Memory B cell (primary cell): ENCODE data around the gene UTF1.

Source experiments
- ATAC-seq: fragments of 150-1000 bp; cut with Tn5 transposase; 2 replicates; pipeline ENCODE4 v1.10.0; 2021; ENCODE audit warnings: low read depth, mild to moderate bottlenecking, moderate library complexity
- DNase-seq, 2 donors: peaks; one replicate each; pipeline ENCODE4 v3.0.0; 2022; ENCODE audit warnings: low spot score in 2 of 2
- H3K27ac Mint-ChIP-seq: one replicate; pipeline ENCODE4 v1.8.0; 2022; ENCODE audit warnings: mild to moderate bottlenecking, moderate library complexity, mixed read lengths
- H3K27me3 Mint-ChIP-seq: one replicate; pipeline ENCODE4 v1.8.0; 2022; ENCODE audit warnings: mixed read lengths
- H3K36me3 Mint-ChIP-seq: one replicate; pipeline ENCODE4 v1.8.0; 2022; ENCODE audit warnings: mild to moderate bottlenecking, mixed read lengths
- H3K4me1 Mint-ChIP-seq: one replicate; pipeline ENCODE4 v1.8.0; 2022; ENCODE audit warnings: mixed read lengths
- H3K4me3 Mint-ChIP-seq: one replicate; pipeline ENCODE4 v1.8.0; 2022; ENCODE audit warnings: mild to moderate bottlenecking, moderate library complexity, mixed read lengths
- H3K9me3 Mint-ChIP-seq: one replicate; pipeline ENCODE4 v1.8.0; 2022; ENCODE audit warnings: mixed read lengths

UTF1 gene

DNA sequence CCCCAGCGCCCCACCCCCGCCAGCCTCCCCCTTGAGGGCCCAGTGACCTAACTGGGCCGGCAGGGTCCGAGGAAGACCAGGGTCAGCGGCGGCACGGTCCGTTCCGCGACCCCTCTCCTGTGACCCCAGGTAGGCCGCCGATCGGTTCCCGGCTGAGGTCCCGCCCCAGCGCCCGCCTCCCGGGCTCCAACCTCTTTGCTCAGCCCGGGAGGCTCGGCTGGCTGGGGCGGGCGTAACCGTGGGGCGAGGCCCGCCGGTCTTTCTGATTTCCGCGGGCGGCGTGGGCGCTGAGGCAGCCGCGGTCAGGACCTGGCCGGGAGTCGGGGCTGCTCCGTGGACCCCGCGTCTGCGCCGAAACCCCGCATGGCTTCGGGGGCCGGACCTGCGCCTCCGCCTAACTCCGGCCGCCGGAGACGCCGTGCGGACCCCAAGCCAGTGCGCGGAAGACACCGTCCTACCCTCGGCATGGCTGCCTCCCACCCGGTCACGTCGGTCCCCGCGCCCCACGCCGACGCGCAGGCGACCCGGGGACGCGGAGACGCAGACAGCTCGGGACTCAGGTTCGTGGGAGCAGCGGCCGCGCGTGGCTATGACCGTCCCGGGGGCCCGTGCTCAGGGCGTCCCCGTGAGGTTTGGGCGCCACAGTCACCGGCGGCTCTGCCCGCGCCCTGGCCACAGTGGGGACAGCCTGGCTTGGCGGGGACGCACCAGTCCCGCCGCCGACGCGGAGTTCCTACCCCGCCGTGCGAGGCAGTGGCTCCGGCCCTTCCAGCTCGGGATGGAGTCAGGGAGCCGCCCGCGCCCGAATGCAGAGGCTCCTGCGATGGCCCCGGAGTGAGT, 6.6 kb downstream of the UTF1 start:
- Mint-ChIP-seq H3K4me3 (no peak overlapping the region), H3K9me3 (no peaks in the 10 kb centered on the region), H3K36me3 (no peaks in the 10 kb centered on the region), H3K4me1 (peaks cover 19% of the 10 kb centered on the region), H3K27ac (no peak overlapping the region), H3K27me3 (peaks cover 9% of the 10 kb centered on the region)
- ATAC-seq (no peak), DNase-seq (no peak)

DNA sequence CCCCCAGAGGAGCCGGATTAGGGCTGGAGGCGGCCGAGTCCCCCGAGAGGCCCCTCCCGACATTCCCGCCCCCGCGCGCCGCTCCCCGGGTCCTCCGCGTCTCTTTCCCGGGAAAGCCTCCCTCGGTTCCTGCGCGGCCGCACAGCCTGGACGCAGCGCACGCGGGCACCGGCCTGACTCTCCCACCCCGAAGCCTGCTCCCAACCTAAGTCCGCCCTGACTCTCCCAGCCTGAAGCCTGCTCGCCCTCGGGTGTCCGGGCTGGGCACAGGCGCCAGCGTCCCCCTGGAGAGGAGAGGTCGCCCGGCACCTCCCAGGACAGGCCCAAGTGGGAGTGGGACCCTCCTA, 7.2 kb downstream of the UTF1 start:
- Mint-ChIP-seq H3K4me3 (peak overlapping the region; percentile 73), H3K27ac (no peak overlapping the region), H3K27me3 (peaks cover 9% of the 10 kb centered on the region), H3K4me1 (peaks cover 22% of the 10 kb centered on the region), H3K36me3 (no peaks in the 10 kb centered on the region), H3K9me3 (no peaks in the 10 kb centered on the region)
- DNase-seq, result no peak
- ATAC-seq, result no peak

DNA sequence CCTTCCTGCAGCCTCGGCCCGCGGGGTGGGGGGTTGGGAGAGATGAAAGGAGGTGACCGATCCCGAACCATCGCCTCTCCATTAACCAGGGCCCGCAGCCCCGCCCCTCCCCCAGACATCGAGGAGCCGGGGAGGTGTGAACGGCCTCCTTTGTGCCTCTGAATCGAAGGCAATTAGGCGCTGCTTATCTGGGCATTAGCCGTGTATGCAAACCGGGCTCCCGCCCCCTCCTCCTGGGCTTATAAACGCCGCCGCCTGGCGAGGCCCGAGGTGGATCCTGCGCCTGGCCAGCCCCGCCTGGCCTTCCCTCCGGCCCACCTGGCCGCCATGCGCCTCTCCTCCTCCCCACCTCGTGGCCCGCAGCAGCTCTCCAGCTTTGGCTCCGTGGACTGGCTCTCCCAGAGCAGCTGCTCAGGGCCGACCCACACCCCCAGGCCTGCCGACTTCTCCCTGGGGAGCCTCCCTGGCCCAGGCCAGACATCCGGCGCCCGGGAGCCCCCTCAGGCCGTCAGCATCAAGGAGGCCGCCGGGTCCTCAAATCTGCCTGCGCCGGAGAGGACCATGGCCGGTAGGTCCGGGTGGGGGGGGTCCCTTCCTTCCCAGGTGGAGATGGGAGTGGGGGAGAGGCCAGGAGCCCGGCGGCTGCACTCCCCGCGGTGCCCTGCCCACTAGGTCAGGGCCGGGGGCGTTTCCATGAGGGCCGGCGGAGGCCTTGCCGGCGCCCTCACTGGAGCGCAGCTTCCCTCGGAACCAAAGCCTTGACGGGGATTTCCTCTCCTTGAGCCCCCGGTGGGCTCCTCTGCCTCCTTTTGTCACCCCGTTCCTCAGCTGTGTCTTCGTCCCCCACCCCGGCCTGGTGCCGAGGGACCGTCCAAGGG, 7.8 kb downstream of the UTF1 start, which contains the start of gene VENTX:
Gene VENTX (plus strand): TSS at position 268 of the 878 bp plus-strand sequence. CDS start 60 bp downstream, at position 328.
- Mint-ChIP-seq H3K27me3 (peaks cover 9% of the 10 kb centered on the region), H3K36me3 (no peaks in the 10 kb centered on the region), H3K4me3 (peak within 1 kb of the TSS; percentile 73), H3K4me1 (peaks cover 26% of the 10 kb centered on the region), H3K27ac (no peak within 1 kb of the TSS), H3K9me3 (no peaks in the 10 kb centered on the region)
- ATAC-seq, result no peak
- no peak for DNase-seq

DNA sequence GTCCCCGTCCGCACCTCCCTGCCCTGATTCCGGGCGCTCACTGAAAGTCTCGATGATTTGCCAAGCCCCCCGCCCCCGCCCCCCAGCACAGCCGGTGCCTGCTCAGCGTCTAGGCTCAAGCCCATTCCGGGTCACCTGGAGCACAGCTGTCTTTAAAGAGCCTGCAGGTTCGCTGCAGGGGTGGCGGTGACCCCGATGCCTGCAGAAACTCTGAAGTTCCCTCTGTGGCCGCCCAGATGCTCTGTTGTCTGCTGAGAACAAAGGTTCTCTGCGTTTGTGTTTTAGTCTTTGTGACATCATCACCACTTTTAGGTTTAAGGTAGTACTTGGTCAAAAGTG, 8.4 kb downstream of the UTF1 start:
- Mint-ChIP-seq H3K4me3 (no peak overlapping the region), H3K27me3 (peaks cover 13% of the 10 kb centered on the region), H3K27ac (no peak overlapping the region), H3K4me1 (peaks cover 31% of the 10 kb centered on the region), H3K36me3 (no peaks in the 10 kb centered on the region), H3K9me3 (no peaks in the 10 kb centered on the region)
- no peak for ATAC-seq
- no peak for DNase-seq

DNA sequence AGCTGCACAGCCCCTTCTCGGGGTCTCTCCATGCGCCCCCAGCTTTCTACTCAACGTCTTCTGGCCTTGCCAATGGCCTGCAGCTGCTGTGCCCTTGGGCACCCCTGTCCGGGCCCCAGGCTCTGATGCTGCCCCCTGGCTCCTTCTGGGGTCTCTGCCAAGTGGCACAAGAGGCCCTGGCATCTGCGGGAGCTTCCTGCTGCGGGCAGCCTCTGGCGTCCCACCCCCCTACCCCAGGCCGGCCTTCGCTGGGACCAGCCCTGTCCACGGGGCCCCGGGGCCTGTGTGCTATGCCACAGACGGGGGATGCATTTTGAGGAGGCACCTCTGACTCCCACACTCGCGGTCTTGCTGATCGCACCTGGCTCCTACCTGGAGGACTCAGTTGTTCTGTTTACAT, 10.0 kb downstream of the UTF1 start:
- H3K36me3 Mint-ChIP-seq, result no peaks in the 10 kb centered on the region
- DNase-seq (no peak), ATAC-seq (no peak)
- no peak overlapping the region for H3K4me3 Mint-ChIP-seq
- H3K4me1 Mint-ChIP-seq, result peaks cover 31% of the 10 kb centered on the region
- no peak overlapping the region for H3K27ac Mint-ChIP-seq
- peaks cover 11% of the 10 kb centered on the region for H3K27me3 Mint-ChIP-seq
- no peaks in the 10 kb centered on the region for H3K9me3 Mint-ChIP-seq

DNA sequence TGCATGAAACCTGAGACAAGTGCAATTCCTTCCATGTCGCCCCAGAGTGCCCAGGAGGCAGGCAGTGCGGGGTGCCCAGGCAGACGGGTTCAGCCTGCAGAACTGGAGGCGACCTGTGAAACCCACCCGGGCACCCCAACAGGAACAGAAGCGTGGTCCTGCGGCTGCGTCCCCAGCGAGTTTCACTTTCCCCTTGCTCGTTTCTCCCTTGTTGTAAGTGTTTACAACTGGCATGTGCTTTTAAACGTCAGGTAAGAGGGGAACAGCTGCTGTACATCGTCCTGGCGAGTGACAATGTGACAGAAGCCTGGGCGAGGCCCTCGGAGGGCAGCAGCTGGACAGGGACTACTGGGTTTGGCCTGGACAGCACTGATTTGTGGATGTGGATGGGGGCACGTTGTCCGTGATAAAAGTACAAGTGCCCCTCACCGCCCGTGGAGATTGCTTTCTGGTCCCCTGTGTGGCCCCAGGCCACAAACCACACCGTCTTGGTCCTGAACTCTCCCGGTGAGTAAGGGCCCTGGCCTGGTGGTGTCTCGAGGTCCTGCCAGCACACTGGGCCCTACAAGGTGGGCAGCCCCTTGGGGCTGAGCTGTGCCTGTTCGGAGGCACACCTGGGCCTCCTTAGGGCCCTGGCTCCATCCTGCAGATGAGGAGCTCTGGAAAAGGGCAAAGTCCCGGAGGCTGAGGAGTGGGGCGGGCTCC, 11.6 kb downstream of the UTF1 start:
- H3K4me1 Mint-ChIP-seq, result peaks cover 24% of the 10 kb centered on the region
- no peaks in the 10 kb centered on the region for H3K9me3 Mint-ChIP-seq
- H3K27ac Mint-ChIP-seq, result peak overlapping the region; percentile 15
- no peak for DNase-seq
- no peaks in the 10 kb centered on the region for H3K36me3 Mint-ChIP-seq
- peaks cover 11% of the 10 kb centered on the region for H3K27me3 Mint-ChIP-seq
- peak; percentile 61 for ATAC-seq
- peak overlapping the region; percentile 81 for H3K4me3 Mint-ChIP-seq

- ATAC-seq (no peak), DNase-seq (no peak)
- Mint-ChIP-seq H3K27ac (no peak overlapping the region), H3K4me3 (peak overlapping the region; percentile 67), H3K27me3 (peaks cover 11% of the 10 kb centered on the region), H3K9me3 (no peaks in the 10 kb centered on the region), H3K36me3 (no peaks in the 10 kb centered on the region), H3K4me1 (peaks cover 26% of the 10 kb centered on the region)
Measured at GRCh38 chr10:133242611-133243356, 12.8 kb downstream of the UTF1 start.

DNA sequence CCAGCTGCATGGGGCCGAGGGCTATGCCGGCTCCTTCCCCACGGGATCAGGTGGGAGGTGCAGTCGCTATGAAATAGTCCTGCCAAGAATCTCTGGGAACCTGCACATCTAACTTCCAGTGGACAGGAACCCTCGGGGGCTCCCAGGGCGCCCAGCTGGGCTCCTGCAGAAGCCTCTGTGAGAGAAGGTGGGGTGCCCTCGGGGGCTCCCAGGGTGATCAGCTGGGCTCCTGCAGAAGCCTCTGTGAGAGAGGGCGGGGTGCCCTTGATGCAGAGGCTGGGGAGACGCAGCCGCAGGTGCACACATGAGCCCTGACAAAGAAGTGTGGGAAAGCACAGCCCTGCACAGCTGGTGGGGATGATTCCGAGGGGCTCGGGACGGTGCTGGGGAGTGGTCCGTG, 13.6 kb downstream of the UTF1 start:
- Mint-ChIP-seq H3K9me3 (no peaks in the 10 kb centered on the region), H3K27ac (no peak overlapping the region), H3K27me3 (peaks cover 11% of the 10 kb centered on the region), H3K4me1 (peaks cover 26% of the 10 kb centered on the region), H3K36me3 (no peaks in the 10 kb centered on the region), H3K4me3 (no peak overlapping the region)
- DNase-seq, result no peak
- no peak for ATAC-seq

DNA sequence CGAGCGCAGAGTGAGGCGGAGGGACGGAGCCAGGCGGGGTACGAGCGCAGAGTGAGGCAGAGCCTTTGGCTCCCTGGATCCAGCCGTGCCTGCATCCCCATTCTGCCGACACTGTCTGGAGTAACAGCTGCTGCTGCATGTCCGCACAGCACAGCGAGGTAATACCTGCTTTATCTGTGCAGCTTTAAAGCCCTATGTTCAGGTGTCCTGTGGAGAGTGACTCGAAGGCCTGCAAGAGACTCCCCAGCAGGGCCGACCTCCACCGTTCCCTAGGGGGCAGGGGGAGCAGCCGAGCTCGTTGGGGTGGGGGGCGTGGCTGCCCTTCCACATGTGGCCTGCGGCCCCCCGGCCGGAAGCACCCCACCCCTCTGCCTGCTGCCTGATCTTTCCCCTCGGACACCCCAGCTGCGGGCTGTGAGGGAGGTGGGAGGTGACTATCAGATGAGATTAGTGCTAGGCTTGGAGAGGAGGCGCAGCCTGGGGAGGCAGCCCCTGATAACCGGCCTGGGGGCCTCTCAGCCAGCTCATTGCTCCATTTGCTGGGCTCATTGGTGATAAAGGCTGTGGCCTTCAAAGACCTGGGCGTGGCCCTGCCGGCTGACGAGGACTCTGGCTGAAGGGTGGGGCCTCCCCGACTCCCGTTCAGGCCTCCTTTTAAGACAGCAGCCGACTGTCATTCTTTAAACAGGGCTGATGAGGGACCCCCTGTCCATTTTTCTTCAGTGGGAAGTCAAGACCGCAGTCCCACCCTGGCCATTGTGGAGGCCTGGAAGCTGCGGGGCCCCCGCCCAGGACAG, 15.6 kb downstream of the UTF1 start:
- peaks cover 21% of the 10 kb centered on the region for H3K27me3 Mint-ChIP-seq
- DNase-seq (no peak), ATAC-seq (no peak)
- H3K4me3 Mint-ChIP-seq, result no peak overlapping the region
- H3K27ac Mint-ChIP-seq, result peak overlapping the region; percentile 62
- H3K4me1 Mint-ChIP-seq, result peaks cover 31% of the 10 kb centered on the region
- no peaks in the 10 kb centered on the region for H3K9me3 Mint-ChIP-seq
- H3K36me3 Mint-ChIP-seq, result no peaks in the 10 kb centered on the region

- Mint-ChIP-seq H3K27ac (no peak overlapping the region), H3K4me3 (no peak overlapping the region), H3K27me3 (peaks cover 21% of the 10 kb centered on the region), H3K36me3 (no peaks in the 10 kb centered on the region), H3K9me3 (no peaks in the 10 kb centered on the region), H3K4me1 (peaks cover 27% of the 10 kb centered on the region)
- DNase-seq, result no peak
- ATAC-seq, result no peak
Measured at GRCh38 chr10:133246236-133246626, 16.2 kb downstream of the UTF1 start.

DNA sequence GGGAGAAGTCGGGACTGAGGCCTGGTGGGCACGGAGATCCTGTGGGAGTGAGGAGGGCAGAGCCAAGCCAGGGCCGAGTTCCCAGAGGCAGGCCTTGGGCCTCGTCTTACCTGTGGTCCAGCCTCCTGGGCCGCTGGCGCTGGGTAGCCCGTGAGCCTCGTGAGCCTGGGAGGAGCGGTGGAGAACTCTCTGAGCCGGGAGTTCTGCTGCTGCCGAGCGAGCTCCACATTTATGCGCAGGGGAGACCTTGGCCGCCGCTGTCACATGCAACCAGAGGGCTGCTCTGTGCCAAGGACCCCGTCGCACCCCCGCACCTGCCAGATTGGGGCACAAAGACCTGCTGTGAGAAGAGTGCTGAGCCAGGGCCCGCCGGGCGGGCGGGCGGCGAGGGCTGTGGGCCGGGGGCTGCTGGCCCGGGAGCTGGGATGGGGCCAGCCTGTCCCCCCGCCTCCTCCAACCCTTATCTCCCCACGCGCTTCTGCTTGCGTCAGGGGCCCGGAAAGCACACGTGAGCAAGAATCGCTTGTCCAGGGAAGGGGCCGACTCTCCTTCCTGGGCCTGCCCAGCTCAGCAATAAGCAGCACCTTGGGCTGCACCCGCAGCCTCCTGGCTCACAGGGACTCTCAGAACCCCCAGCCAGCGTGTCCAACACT, 17.8 kb downstream of the UTF1 start:
- DNase-seq, result no peak
- no peak overlapping the region for H3K27ac Mint-ChIP-seq
- no peaks in the 10 kb centered on the region for H3K9me3 Mint-ChIP-seq
- H3K4me1 Mint-ChIP-seq, result peaks cover 16% of the 10 kb centered on the region
- peaks cover 20% of the 10 kb centered on the region for H3K27me3 Mint-ChIP-seq
- ATAC-seq, result no peak
- H3K36me3 Mint-ChIP-seq, result no peaks in the 10 kb centered on the region
- H3K4me3 Mint-ChIP-seq, result no peak overlapping the region

- H3K27ac Mint-ChIP-seq, result no peak overlapping the region
- DNase-seq (no peak), ATAC-seq (no peak)
- H3K36me3 Mint-ChIP-seq, result no peaks in the 10 kb centered on the region
- peaks cover 17% of the 10 kb centered on the region for H3K27me3 Mint-ChIP-seq
- H3K9me3 Mint-ChIP-seq, result no peaks in the 10 kb centered on the region
- H3K4me3 Mint-ChIP-seq, result no peak overlapping the region
- peaks cover 12% of the 10 kb centered on the region for H3K4me1 Mint-ChIP-seq
Measured at GRCh38 chr10:133248334-133248715, 18.3 kb downstream of the UTF1 start.
